ENCODE measurements around the gene CDT1. TPM values are rescaled to one million over a fixed set of nuclear protein-coding genes. Genes with fewer than 3 reads are reported as not detected.

Gene CDT1
- polyA plus RNA-seq, 1 of the 3 experiments (the other 2 are of a cell fraction) = 6.1 TPM

GRCh38 chr16:88825146-88825545, 21.6 kb downstream of the CDT1 start (continued):
- TF ChIP-seq USF2 (IDR thresholded peaks at IDR 0.05; ENCODE audit: borderline replicate concordance, low read depth, low read length) (no peak), RAD21 (IDR thresholded peaks at IDR 0.05; ENCODE audit: low read length) (no peak), FOXJ3 (CRISPR knock-in tag; IDR thresholded peaks at IDR 0.05) (no peak)

GRCh38 chr16:88826070-88826840, 22.7 kb downstream of the CDT1 start:
- no peak for DNase-seq
- TF ChIP-seq RXRA (IDR thresholded peaks at IDR 0.05; ENCODE audit: borderline replicate concordance, low read depth) = no peak
- TF ChIP-seq NFIC (IDR thresholded peaks at IDR 0.05; ENCODE audit: borderline replicate concordance) = no peak
- no peak for TF ChIP-seq EZH2phosphoT487 (IDR thresholded peaks at IDR 0.05; ENCODE audit: borderline replicate concordance, low read depth)
- no peak for TF ChIP-seq FOSL2 (IDR thresholded peaks at IDR 0.05; ENCODE audit: borderline replicate concordance, low read depth)
- no peak for TF ChIP-seq SIN3A (IDR thresholded peaks at IDR 0.05; ENCODE audit: borderline replicate concordance, low read depth, low read length)
- no peak for TF ChIP-seq TCF12 (IDR thresholded peaks at IDR 0.05)
- TF ChIP-seq RCOR1 (IDR thresholded peaks at IDR 0.05; ENCODE audit: low read length) = no peak
- no peak for TF ChIP-seq CHD2 (IDR thresholded peaks at IDR 0.05; ENCODE audit: low read length, partially characterized antibody)
- no peak for TF ChIP-seq YY1 (IDR thresholded peaks at IDR 0.05; ENCODE audit: low read depth)
- TF ChIP-seq SMC3 (IDR thresholded peaks at IDR 0.05; ENCODE audit: low read depth, low read length) = no peak
- TF ChIP-seq, protein P1, sequence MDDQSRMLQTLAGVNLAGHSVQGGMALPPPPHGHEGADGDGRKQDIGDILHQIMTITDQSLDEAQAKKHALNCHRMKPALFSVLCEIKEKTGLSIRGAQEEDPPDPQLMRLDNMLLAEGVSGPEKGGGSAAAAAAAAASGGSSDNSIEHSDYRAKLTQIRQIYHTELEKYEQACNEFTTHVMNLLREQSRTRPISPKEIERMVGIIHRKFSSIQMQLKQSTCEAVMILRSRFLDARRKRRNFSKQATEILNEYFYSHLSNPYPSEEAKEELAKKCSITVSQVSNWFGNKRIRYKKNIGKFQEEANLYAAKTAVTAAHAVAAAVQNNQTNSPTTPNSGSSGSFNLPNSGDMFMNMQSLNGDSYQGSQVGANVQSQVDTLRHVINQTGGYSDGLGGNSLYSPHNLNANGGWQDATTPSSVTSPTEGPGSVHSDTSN (IDR thresholded peaks at IDR 0.05) = no peak
- no peak for TF ChIP-seq NRF1 (IDR thresholded peaks at IDR 0.05; ENCODE audit: low read depth, low read length)
- TF ChIP-seq FOXJ3 (CRISPR knock-in tag; IDR thresholded peaks at IDR 0.05) = no peak
- TF ChIP-seq, protein P2, sequence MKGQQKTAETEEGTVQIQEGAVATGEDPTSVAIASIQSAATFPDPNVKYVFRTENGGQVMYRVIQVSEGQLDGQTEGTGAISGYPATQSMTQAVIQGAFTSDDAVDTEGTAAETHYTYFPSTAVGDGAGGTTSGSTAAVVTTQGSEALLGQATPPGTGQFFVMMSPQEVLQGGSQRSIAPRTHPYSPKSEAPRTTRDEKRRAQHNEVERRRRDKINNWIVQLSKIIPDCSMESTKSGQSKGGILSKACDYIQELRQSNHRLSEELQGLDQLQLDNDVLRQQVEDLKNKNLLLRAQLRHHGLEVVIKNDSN (IDR thresholded peaks at IDR 0.05; ENCODE audit: borderline replicate concordance, low read depth) = no peak
- no peak for TF ChIP-seq MXI1 (IDR thresholded peaks at IDR 0.05; ENCODE audit: low read depth, low read length)
- no peak for TF ChIP-seq CTCF (IDR thresholded peaks at IDR 0.05)
- no peak for TF ChIP-seq ZBTB33 (IDR thresholded peaks at IDR 0.05; ENCODE audit: borderline replicate concordance, low read depth)
- no peak for TF ChIP-seq MEF2A (IDR thresholded peaks at IDR 0.05; ENCODE audit: borderline replicate concordance, low read depth)
- TF ChIP-seq ELF1 (IDR thresholded peaks at IDR 0.05) = no peak
- 88% methylated on average over 13 of the region's 26 CpGs for WGBS (ENCODE audit: low lambda C conversion rate)
- H3K9ac ChIP-seq = no peak overlapping the region
- no peak overlapping the region for H2AFZ ChIP-seq (ENCODE audit: low read depth)
- no peak overlapping the region for H3K27ac ChIP-seq (ENCODE audit: low read depth in 2 of 2, low read length in 1 of 2)
- no peaks in the 10 kb centered on the region for H3K27me3 ChIP-seq (ENCODE audit: insufficient read depth)
- POLR2A ChIA-PET = no interaction called here
- H3F3A ChIP-seq (replicated peaks; ENCODE audit: insufficient read depth) = no peaks in the 10 kb centered on the region
- H3K4me1 ChIP-seq (ENCODE audit: control insufficient read depth in 1 of 2, insufficient read depth in 2 of 2, low read depth in 1 of 2, low read length in 1 of 2) = no peaks in the 10 kb centered on the region
- H3K4me2 ChIP-seq = no peak overlapping the region
- H3K9me3 ChIP-seq = no peaks in the 10 kb centered on the region
- H3K4me3 ChIP-seq (ENCODE audit: low read depth in 2 of 2, low read length in 1 of 2) = no peak overlapping the region
- peaks cover 0 to 19% of the 10 kb centered on the region in 2 experiments for H3K36me3 ChIP-seq (replicated peaks in 1 of 2; ENCODE audit: control insufficient read depth in 1 of 2, insufficient read depth in 2 of 2, low read length in 1 of 2)
- CTCF ChIA-PET = interaction anchor here (0.8 to 2.9 kb wide), 5 partner anchors 10 to 341 kb away, joined by 3 to 15 read pairs (median 3); partner anchors contain the start of gene APRT
- no peaks in the 10 kb centered on the region for H3K79me2 ChIP-seq (ENCODE audit: insufficient read depth)
- H4K20me1 ChIP-seq (ENCODE audit: insufficient read depth) = no peaks in the 10 kb centered on the region
- no peaks in the 10 kb centered on the region for H3K9me2 ChIP-seq

Data from SK-N-SH (cell line).